Pulmonary artery endothelial cell (primary cell): ENCODE results near the gene ACTR3C. TPM values are rescaled to one million over a fixed set of nuclear protein-coding genes. Genes with fewer than 3 reads are reported as not detected.
"Not testable (repeated sequence)": the region's sequence is repeated elsewhere in the genome, so short reads cannot be mapped to it uniquely, and the experiment has no call there.

Experiments used
- DNase-seq: peaks from one replicate; pipeline ENCODE4 v3.0.0-alpha.2; 2011; ENCODE audit warnings: low read depth, low spot score
- total RNA-seq: library from RNA; depleted of rRNA; stranded (reverse); fragments of >200 nt; gene quantifications from 2 replicates; pipeline ENCODE4 v1.2.3, GENCODE V29; 2014

The ACTR3C gene
- total RNA-seq, 1 donor from 2014 or later = 0.20 TPM

DNA sequence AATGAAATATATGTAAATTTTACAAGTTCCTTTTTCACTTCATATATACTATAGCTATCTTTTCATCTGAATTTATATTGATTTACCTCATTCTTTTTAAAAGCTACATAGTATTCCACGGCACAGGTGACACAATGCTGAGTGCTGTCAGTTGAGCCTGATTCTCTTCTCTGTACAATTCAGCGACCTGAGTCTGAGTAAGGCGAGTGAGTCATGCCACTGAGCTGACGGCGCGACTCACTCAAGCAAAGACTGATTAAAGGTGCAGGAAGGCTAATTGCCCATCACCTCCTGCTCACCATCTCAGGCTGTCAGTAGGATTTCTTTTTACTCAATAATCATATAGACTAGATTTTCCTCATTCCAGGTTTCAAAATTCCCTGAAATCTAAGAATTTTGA lies 39.7 kb downstream of the ACTR3C start:
- not testable (repeated sequence) for DNase-seq

- DNase-seq = not testable (repeated sequence)
These were observed 40.2 kb downstream of the ACTR3C start for GRCh38 chr7:150283111-150283510.

DNA sequence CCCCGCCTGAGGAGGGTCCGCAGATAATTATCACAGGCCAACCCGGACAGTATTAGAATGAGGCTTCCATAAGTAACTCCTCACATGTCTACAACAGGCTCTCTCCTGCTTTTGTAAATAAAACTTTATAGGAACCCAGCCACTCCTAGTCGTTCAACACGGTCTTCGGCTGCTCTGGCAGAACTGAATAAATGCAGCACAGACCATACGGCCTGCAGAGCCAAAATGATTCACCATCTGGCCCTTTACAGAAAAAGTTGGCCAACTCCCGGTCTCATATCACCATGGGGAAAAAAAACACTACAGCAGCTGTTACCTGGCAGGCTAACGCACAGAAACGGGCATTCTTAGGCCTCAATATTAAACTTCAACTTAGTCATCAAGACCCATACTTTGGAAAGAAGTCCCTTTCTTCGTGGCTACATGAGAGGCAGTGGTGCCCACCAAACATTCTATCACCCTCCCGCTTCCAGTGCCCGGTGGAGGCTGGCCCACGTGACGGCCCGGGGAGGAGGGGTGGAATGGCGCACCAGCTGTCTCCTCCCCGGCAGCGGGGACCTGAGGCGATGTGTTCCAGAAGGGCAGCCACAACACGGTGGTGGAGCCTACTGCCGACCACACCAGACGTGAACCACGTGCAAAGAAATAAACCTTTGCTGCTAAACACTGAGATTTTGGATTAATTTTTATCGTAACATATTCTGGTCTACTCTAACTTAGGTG lies 41.5 kb downstream of the ACTR3C start:
- DNase-seq = not testable (repeated sequence)

GRCh38 chr7:150278383-150278782 lies 45.0 kb downstream of the ACTR3C start:
- DNase-seq = not testable (repeated sequence)

DNA sequence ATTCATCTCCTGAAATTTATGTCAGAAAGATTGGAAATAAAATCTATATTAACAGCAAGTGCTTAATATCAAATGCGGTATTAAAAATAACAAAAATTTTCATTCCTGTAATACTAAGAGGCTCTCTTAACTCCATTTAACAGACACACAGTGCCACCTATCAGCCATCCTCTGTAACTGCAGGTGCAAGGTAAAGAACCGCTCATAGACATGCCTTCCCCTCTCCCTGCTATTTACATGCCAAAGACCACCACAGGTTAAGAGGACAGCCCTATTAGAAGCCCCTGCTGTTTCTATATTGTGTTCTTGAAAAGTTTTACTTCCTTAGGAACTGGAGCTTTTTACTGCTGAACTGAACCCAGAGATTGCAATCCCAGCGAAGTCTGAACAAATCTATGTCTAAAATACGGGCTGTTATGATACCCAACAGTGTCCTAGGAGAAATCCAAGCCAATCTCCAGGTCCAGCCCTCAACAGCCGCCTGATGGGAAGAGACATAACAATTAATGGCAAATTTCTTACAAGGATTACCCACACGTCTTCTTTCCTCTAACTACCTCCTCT lies 47.1 kb downstream of the ACTR3C start:
- DNase-seq = not testable (repeated sequence)

DNA sequence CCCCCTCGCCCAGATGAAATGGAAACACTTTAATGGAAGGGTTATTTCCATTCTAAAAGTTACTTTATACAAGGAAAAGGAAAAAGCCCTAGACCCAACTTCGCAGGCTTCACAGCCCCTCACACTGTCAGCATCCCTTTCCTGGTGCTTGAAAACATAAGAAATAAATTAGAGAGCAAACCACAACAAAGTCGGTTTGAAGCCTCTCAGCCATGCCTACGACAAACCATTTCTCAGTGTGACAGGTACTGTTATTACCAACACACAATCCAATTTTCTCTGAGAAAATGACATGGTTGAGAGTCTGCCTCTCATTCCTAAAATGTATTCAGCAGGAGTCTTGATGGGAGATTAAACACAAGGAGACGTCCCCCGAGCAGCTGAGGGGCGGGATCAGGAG lies 51.4 kb downstream of the ACTR3C start:
- DNase-seq = not testable (repeated sequence)

DNA sequence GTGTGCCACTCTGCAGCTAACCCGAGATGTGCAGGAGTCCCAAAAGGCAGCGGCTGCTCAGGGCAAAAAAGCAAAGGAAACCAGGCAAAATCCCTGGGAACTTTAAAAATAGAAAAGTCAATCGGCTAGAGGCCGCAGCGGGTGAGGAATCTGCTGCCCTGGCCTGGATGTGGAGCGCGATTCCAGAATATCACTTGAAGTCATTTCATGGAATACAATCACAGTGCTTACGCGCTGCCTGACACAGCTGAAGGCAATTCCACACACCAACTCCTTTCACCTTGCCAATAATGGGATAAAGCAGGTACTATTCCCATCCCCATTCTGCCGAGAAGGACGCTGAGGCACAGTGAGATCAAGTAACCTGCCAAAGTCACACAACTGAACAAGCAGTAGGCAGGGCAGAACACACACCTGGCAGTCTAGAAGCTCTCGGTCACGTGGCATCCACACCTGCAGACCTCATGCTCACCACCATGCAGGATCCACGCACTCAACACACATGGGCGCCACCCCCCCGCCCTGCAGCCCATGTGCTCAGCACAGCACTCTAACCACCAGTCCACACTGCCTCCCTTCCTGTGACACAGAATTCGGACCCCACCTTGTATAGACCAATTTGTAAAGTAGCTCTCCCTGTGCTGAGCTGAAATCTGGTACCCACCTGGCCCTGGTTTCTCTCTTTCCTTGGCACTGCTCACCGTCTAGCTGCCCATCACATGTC lies 53.1 kb downstream of the ACTR3C start:
- not testable (repeated sequence) for DNase-seq

GRCh38 chr7:150268798-150269197 lies 54.5 kb downstream of the ACTR3C start:
- DNase-seq = not testable (repeated sequence)

DNA sequence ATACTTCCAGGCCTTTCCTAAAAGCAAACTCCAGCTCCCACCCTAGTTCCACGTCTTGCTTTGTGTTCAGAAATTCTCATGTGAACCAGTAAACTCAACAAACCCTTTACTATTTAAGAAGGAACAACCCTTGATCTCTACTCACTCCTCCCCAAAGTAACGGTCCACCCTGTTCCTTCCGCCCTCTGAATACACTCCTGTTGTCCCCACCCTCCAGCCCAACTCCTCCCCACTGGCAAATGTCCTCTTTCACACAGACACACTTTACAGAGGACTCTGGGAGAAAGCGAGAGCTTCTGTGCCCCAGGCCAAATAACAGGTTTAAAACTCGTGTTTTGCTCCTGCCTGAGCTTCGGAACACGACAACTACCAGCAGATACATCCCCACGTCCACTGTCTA lies 55.1 kb downstream of the ACTR3C start:
- DNase-seq = not testable (repeated sequence)

- not testable (repeated sequence) for DNase-seq
These were observed 56.2 kb downstream of the ACTR3C start for GRCh38 chr7:150266953-150267665.

- not testable (repeated sequence) for DNase-seq
These were observed 60.7 kb downstream of the ACTR3C start for GRCh38 chr7:150262656-150263055.

DNA sequence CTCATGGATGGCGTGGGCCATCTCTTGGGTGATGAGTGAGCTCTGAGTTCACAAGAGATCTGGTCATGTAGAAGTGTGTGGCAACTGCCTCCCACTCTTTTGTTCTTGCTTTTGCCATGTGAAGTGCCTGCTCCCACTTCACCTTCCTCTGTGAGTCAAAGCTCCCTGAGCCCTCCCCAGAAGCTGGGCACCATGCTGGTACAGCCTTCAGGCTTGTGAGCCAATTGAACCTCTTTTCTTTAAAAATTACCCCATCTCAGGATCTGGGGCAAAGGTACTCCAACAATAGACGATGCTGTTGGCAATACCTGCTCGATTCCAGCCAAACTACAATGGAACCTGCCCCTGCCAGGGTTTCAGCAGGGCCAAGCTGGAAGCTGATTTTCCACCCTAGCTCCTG lies 75.6 kb downstream of the ACTR3C start:
- DNase-seq = not testable (repeated sequence)

GRCh38 chr7:150245208-150245607 lies 78.1 kb downstream of the ACTR3C start:
- not testable (repeated sequence) for DNase-seq

GRCh38 chr7:150242935-150243334 lies 80.4 kb downstream of the ACTR3C start:
- DNase-seq = not testable (repeated sequence)

DNA sequence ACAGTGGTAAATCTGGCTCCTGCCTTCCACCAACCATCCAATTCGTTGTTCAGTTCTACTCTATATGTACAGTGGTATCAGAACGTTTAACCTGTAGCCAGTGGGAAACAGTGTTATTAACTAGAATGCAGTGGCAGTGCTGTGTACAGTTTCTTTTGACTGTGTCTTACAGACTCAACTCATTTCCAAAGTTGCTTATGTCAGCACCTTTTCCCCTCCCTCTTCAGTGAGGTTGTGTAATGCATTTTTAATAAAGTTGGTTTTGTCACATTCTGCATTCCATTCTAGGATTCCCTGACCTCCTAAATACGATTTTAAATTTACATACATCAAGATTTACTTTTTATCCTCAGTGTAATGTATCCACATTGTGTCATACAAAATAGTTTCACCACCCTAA lies 97.9 kb downstream of the ACTR3C start:
- DNase-seq = not testable (repeated sequence)

GRCh38 chr7:150222083-150222972 lies 101.0 kb downstream of the ACTR3C start:
- not testable (repeated sequence) for DNase-seq

DNA sequence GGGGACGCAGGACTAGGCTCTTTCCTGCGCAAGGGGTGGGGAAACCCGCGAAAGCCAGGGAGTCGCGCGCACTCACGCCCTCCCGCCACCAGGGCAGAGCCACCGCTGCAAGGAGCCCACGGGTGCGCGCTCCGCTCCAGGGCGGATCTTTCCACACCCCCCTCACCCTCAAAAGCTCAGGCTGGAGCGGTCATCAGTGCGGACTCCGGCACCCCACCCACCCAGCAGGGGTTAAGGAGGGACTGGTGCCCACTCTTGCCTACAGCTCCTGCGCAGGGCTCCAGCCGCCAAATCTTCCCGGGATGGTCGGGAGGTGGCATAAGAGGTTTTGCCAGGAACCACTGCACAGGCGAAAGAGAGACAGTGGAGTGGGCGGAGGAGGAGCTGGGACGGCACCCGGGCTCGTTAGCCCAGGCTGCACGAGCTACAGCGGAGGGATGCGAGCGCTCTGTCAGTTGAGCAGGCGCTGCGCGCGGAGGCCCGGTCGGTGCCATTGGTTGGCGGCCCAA lies 102.6 kb downstream of the ACTR3C start:
- DNase-seq = not testable (repeated sequence)

DNA sequence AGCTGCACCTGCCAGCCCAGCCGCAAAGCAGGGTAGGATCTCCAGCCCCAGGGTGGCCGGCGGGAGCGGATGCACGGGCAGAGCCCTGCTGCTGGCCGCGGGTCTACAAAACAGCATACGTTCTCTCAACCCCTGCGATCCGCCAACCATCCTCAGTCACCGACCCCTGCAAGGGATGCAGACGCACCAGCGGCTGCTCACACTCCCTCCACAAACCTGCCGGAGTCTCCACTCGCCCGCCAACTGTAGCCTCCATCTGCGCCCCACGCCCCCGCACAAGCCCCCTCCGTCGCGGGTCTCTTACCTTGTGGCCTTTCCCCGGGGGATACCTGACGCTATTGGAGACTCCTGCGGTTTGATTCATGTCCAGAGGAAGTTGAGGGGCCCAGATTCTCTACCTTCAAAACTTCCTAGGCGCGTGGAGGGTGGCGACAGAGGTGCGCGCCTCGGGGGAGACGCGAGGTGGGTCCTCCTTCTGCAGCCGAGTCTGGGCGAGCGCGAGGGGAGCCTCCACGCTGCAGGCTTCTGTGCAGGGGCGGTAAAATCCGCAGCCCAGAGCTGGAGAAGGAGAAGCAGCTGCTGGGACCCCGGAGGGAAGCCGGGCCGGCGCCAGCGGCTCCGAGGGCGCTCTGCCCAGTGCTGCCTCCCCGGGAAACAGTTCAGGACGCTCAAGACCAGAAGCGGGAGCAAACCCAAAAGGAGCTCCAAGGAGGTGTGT lies 103.2 kb downstream of the ACTR3C start:
- not testable (repeated sequence) for DNase-seq

- not testable (repeated sequence) for DNase-seq
These were observed 116.5 kb downstream of the ACTR3C start for GRCh38 chr7:150206848-150207247.

DNA sequence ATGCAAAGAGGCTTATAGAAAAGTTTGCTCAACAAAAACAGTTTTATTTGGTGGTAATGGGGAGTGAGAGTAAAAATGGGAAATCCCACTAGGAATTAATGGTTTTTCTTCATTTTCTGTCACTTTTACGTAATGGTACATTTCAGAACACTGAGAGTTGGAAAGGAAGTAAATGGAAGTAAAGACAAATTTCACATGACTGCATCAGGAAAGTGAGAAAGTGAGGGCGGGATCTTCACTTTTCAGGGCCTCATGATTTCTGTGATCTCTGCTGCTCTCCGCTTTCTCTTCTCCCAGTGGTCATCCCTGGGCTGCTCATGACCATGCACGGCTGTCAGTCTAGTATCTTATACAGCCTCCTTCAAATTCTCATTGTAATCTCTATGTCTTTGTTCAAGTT lies 117.5 kb downstream of the ACTR3C start:
- not testable (repeated sequence) for DNase-seq
